Measurements from ENCODE around the gene PRSS27.

Gene PRSS27

DNA sequence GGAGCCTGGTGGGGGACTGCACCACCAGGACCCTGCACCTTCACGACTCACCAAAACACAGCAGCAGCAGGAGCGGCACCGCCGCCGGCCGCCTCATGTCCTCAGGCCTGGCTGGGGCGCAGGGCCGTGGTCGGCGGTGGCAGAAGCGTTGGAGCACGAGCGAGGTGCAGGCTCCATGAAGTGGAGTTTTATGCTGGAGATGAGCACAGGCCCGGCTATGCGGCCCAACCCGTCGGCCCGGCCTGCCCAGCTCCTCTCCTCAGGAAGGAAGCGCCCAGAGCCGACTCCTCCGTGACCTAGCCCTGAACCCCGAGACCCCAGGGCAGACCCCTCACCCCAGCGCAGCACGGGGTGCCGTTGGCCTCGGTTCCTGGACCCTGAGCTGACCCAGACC lies at the start of gene PRSS27:
TSS of gene PRSS27 (minus strand) at position 161 of the 394 bp plus-strand sequence. CDS start at position 97, 64 bp downstream.
- no peak for DNase-seq

DNA sequence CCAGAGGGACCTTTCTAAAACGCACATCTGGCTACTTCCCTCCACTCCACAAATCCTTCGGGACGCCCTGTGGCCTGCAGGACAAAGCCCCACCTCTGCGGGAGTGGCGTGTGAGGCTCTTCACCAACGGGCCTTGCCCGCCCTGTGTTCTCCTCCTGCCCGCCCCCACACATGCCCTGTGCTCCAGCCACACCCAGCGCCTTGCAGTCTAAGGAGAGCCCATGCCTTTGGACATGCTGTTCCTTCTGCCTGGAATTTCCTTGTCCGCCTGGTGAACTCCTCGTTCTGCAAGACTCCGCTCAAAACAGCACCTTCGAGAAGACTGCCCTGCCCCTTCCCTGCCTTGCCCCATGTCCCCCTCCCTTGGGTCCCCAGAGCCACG lies 49.6 kb upstream of the PRSS27 start:
- no peak for DNase-seq

DNA sequence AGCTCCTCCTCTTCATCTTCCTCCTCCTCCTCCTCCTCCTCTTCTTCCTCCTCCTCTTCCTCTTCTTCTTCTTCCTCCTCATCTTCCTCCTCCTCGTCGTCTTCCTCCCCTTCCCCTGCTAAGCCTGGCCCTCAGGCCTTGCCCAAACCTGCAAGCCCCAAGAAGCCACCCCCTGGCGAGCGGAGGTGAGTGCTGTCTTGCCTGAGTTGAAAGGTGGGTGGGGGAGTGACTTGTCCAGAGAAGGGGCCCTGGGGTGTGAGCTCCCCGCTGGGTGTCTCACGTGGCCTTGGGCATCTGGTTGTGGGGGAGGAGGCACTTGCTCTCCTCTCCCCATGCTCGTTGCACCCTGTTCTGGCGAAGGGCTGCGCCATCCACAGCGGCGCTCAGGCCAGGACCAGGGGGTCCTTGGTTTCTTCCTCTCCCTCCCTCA lies 49.1 kb upstream of the PRSS27 start:
- no peak for DNase-seq

DNA sequence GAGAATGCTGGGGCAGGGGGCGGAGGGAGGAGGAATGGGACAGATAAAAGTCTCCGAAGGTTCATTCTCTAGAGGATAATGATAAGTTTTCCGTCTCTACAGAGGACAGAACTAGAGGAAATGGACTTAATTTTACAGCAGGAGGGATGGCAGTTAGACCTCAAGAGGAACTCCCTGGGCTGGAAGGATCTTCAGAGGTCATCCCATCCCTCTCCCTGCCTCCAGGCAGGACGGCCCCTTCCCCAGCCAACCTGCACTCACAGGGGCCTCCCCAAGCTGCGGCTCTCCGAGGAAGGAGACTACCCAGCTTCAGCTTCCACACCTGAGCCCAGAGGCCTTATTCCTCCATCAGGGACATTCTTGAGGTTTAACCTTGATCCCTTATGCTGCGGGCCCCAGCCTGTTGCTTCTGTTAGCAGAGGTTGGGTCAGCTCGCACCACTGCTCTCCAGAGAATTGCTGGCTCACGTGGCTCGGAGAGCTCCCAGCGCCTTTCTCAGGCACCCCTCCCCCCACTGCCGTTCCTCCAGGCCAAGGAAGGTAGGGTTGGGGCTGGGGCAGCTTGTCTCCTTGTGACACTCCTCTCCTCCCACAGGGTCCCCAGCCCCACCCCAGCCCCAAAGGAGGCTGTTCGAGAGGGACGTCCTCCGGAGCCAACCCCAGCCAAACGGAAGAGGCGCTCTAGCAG lies 48.5 kb upstream of the PRSS27 start:
- DNase-seq, result no peak

DNA sequence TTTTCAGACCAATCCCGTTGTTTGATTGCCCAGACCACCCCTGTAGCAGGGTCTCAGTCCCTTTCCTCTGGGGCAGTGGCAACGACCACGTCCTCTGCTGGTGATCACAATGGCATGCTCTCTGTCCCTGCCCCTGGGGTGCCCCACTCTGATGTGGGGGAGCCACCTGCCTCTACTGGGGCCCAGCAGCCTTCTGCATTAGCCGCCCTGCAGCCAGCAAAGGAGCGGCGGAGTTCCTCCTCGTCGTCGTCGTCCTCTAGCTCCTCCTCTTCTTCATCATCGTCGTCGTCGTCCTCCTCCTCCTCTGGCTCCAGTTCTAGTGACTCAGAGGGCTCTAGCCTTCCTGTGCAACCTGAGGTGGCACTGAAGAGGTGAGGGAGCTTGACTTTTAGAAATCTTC lies 47.9 kb upstream of the PRSS27 start:
- no peak for DNase-seq

DNA sequence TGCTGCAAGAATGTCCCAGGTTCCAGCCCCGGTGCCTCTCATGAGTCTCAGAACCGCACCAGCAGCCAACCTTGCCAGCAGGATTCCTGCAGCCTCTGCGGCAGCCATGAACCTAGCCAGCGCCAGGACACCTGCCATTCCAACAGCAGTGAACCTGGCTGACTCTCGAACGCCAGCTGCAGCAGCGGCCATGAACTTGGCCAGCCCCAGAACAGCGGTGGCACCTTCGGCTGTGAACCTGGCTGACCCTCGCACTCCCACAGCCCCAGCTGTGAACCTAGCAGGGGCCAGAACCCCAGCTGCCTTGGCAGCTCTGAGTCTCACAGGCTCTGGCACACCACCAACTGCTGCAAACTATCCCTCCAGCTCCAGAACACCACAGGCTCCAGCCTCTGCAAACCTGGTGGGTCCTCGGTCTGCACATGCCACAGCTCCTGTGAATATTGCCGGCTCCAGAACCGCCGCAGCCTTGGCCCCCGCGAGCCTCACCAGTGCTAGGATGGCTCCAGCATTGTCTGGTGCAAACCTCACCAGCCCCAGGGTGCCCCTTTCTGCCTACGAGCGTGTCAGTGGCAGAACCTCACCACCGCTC lies 47.2 kb upstream of the PRSS27 start:
- no peak for DNase-seq

DNA sequence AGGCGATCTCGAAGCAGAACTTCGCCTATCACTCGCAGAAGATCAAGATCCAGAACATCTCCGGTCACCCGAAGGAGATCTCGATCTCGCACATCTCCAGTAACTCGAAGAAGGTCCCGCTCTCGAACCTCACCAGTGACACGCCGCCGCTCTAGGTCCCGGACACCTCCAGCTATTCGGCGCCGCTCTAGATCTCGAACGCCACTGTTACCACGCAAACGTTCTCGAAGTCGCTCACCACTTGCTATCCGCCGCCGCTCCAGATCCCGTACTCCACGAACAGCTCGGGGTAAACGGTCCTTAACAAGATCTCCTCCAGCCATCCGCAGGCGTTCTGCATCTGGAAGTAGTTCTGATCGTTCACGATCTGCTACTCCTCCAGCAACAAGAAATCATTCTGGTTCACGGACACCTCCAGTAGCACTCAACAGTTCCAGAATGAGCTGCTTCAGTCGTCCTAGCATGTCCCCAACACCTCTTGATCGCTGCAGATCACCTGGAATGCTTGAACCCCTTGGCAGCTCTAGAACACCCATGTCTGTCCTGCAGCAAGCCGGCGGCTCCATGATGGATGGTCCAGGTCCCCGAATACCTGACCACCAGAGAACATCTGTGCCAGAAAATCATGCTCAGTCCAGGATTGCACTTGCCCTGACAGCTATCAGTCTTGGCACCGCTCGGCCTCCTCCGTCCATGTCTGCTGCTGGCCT lies 46.6 kb upstream of the PRSS27 start:
- DNase-seq, result no peak

DNA sequence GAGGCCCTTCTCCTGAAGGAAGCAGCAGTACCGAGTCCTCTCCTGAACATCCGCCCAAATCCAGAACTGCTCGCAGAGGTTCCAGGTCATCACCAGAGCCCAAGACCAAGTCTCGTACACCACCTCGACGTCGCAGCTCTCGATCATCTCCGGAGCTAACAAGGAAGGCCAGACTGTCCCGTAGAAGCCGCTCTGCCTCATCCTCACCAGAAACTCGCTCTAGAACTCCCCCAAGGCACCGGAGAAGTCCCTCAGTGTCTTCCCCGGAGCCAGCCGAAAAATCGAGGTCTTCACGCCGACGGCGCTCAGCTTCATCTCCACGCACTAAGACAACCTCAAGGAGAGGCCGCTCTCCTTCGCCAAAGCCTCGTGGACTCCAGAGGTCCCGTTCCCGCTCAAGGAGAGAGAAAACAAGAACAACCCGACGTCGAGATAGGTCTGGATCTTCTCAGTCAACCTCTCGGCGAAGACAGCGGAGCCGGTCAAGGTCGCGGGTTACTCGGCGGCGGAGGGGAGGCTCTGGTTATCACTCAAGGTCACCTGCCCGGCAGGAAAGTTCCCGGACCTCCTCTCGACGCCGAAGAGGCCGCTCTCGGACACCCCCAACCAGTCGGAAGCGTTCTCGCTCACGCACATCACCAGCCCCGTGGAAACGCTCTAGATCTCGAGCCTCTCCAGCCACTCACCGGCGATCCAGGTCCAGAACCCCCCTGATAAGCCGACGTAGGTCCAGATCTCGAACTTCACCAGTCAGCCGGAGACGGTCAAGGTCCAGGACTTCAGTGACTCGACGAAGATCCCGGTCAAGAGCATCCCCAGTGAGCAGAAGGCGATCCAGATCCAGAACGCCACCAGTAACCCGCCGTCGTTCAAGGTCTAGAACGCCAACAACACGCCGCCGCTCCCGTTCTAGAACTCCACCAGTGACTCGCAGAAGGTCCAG lies 45.7 kb upstream of the PRSS27 start:
- DNase-seq, result no peak

DNA sequence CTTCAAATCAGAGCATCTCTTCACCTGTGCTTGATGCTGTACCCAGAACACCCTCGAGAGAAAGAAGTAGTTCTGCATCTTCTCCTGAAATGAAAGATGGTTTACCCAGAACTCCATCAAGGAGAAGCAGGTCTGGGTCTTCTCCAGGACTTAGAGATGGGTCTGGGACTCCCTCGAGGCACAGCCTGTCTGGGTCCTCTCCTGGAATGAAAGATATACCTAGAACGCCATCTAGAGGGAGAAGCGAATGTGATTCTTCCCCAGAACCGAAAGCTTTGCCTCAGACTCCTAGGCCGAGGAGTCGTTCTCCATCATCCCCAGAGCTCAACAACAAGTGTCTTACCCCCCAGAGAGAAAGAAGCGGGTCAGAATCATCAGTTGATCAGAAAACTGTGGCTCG lies 44.7 kb upstream of the PRSS27 start:
- DNase-seq, result no peak

DNA sequence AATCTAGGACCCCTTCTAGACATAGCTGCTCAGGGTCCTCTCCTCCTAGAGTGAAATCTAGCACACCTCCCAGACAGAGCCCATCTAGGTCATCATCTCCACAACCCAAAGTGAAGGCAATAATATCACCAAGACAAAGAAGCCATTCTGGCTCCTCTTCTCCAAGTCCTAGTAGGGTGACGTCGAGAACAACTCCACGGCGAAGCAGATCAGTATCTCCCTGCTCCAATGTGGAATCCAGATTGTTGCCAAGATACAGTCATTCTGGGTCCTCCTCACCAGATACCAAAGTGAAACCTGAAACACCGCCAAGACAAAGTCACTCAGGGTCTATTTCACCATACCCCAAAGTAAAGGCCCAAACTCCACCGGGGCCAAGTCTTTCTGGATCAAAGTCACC lies 43.1 kb upstream of the PRSS27 start:
- DNase-seq, result no peak

DNA sequence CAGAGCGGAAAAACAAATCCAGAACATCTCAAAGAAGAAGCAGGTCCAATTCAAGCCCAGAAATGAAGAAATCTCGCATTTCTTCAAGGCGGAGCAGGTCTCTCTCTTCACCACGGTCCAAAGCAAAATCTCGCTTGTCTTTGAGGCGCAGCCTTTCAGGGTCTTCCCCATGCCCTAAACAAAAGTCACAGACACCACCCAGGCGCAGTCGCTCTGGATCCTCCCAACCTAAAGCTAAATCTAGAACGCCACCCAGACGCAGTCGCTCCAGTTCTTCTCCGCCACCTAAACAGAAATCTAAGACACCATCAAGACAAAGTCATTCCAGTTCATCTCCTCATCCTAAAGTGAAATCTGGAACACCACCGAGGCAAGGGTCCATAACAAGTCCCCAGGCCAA lies 42.7 kb upstream of the PRSS27 start:
- no peak for DNase-seq

DNA sequence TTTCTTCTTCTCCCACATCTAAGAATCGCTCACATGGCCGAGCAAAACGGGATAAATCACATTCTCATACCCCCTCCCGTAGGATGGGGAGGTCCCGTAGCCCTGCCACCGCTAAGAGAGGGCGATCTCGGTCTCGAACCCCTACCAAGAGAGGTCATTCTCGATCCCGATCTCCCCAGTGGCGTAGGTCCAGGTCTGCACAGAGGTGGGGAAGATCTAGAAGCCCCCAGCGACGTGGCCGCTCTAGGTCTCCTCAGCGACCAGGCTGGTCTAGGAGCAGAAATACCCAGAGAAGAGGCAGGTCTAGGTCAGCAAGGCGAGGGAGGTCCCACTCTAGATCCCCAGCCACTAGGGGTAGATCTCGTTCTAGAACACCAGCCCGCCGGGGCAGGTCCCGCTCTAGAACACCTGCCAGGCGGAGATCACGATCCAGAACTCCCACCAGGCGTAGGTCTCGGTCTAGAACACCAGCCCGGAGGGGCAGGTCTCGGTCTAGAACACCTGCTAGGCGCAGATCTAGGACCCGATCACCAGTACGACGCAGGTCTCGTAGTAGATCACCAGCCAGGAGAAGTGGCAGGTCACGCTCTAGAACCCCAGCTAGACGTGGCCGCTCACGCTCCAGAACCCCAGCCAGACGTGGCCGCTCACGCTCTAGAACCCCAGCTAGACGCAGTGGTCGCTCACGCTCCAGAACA lies 42.0 kb upstream of the PRSS27 start:
- no peak for DNase-seq

DNA sequence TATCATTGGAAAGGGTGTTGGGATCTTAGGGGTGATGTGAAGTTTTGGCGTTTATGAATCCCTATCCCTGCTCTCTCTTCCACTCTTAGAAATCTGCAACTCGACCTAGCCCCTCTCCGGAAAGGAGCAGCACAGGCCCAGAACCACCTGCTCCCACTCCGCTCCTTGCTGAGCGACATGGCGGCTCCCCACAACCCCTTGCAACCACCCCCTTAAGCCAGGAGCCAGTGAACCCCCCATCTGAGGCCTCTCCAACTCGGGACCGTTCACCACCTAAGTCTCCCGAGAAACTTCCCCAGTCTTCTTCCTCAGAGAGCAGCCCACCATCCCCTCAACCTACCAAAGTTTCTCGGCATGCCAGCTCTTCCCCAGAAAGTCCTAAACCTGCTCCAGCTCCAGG lies 41.4 kb upstream of the PRSS27 start:
- DNase-seq, result no peak

DNA sequence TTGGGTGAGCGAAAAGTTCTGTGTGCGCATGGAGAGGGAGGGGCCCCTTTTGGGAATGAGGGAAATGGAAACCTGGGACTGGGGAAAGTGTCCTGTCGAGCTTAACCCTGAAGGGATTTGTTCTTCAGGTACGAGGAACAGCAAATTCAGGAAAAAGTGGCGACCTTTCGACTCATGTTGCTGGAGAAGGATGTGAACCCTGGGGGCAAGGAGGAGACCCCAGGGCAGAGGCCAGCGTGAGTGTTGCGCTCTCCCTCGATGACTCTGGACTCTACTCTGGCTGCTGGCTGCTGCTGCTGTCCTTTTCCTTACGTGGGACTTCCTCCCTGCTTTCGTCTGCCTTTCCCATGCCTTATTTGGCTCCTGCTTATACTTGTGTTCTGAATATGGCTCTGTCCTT lies 37.3 kb upstream of the PRSS27 start:
- no peak for DNase-seq

DNA sequence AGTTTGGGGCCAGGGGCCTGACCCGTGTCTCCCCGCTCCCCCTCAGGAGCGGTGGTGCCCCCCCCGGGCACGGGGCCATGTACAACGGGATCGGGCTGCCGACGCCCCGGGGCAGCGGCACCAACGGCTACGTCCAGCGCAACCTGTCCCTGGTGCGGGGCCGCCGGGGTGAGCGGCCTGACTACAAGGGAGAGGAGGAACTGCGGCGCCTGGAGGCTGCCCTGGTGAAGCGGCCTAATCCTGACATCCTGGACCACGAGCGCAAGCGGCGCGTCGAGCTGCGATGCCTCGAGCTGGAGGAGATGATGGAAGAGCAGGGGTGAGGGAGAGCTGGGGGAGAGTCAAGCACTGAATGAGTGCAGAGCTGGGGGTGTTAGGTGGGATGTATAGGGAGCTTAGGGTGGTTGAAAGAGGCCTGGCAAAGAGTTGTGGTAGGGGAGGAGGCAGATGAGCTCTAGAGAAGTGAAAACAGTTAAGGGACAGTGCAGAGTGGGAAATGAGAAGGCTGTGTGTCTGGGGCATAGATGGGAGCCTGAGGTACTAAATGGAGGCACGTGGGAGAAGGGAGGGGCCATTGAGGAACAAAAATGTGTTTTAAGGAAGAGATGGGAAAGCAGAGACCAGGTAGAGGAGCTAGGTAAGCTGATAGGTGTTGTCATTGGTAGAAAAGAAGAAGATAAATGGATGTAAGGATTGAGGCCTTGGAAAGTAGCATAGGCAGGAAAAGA lies 36.4 kb upstream of the PRSS27 start:
- no peak for DNase-seq

DNA sequence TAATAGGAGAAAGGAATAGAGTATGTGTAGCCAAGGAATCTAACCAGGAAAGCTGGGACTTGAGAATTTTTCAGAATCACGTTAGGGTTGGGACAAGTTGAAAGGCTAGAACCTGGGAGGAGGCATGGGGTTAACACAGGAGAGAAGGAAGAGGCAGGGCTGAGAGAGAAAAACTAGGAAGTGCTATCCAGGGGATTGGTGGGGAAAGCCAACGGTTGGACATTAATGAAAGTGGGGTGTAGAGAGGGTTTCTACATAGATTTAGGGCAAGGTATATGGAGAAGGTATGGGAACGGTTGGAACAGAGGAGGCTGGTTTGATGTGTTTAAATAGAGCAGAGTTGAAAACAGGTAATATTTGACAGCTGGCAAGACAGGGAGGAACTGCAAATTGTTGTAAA lies 35.1 kb upstream of the PRSS27 start:
- no peak for DNase-seq

DNA sequence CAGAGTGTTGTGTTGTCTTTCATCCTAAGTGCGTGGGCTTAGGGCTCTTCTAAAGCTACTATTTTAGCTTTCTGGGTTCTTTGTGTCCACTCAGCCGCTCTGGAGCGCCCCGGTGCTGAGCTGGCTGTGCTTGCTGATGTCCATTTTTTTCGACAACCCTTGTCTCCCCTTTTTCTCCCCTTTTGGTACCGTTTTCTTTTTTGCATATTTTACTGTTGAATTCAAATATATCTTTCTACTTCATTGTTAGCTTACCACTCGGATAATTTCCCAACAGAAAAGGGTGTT lies 33.7 kb upstream of the PRSS27 start:
- DNase-seq, result no peak

DNA sequence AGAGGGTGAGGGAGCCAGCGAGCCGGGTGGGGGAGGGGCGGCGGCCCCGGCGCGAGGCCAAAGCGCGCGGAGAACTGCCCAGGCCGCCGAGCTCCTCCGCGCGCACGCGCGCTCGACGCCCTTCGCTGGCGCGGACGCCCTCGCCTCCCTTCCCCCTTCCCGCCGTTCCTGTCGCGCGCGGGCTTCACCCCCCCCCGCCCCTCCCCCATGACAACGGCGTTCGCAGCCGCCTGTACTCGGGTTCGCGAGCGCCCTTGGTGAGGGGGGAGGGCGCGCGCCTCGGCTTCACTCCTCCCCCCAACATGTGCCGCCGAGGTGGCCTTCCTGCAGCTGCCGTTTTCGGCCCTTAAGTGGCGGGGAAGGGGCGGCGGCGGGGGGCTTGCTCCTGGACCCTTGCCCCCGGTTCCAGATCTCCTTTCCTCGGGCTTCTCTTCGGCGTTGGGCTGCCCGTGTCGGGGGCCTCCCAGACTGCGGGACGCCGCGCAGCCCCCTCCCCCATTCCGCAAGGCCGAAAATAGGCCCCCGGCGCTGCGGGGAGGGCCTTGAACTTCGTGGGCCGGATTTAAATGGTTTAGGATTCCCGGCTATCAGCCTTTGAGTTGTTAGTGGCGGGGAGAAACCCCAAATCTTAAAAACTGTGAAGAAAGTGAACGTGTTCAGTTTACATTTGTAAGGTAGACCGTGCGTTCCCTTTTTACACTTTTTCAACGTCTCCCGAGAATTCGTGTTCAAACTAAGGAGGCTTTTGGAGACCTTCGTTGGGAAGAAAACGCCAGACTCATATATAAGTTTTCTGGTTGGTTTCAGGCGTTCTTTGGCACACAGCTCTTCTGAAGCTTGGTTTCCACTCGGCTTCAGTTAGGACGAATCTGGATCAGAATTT lies 33.1 kb upstream of the PRSS27 start:
- peak; percentile 63 for DNase-seq

DNA sequence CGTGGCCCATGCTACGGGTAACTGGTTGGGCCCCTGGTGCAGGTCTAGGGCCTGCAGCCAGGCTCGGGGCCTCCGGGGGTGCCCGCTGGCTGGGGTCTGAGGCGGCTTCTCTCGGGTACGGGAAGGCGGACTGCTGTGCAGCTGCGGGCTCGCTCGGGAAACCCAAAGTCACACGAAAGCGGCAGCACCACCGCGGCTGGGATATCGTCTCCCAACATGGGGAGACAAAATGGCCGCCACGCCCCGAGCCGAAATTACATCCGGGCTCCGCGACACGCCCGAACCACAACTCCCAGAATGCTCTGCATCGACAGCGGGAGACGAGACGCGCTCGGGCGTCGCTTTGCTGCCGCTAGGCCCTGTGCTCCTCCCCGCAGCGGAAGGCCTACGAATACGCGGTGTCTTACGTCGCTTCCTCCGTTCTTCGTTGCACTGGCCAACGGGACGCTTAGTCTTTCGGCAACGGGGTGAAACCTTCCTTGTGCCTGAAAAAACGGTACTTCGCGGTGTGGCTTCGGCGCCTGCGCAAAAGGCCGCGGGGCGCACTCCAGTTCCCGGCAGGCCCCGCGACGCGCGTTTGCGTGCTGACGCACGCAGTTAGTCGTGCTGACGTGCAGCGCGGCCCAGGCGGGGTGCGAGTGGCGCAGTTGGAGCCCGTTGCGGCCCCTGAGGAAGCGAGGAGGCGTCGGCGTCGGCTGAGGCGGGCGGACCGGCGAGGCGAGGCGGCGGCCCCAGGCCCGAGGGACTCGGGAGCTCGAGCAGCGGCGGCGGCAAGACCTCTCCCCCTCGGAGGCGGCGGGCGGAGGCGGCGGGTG lies 32.2 kb upstream of the PRSS27 start, which contains the start of gene SRRM2:
TSS of gene SRRM2 (plus strand) at position 604 of the 815 bp plus-strand sequence. CDS start 3,727 bp downstream, outside the sequence.
- DNase-seq, result peak; percentile 100

DNA sequence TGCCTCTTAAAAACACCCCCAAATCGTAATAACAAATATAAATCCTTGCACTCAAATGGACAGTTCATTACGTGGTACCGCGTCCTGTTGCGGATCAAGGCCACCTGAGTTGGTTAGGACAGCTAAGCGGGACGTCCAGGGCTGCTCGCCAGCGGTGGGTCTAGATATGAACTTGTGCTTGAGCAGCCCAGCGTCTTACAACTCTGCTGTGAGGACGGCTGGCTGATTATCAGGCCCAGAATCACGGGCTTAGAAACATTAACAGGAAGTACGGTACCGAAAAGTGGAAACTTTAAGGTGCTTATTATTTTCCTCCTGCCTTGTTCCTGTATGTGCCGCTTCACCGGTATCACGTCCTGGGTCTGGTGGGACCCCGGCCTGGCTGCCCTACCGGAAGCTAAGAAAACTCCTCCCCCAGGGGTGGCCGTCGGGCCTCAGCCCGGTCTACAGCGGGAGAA lies 31.6 kb upstream of the PRSS27 start:
- DNase-seq, result no peak
